HL-60 (cell line): ENCODE results near the gene IGLL5.
A peak's percentile ranks its signal among the peaks of the same experiment; 100 is the strongest.

Experiments used
- DNase-seq, 2 experiments: peaks; one replicate each; pipeline ENCODE4 v3.0.0-alpha.2; 2010 to 2020; ENCODE audit warnings: low read depth in 1 of 2, low spot score in 1 of 2
- H3K27ac ChIP-seq: fragments of 250-450 bp; sonication (Bioruptor Pico); replicated peaks from 2 replicates; pipeline ENCODE4 v1.5.1; 2020; ENCODE audit warnings: mild to moderate bottlenecking, moderate library complexity
- H3K27me3 ChIP-seq: fragments of 250-450 bp; sonication (Bioruptor Pico); 2 replicates; pipeline ENCODE4 v1.5.1; 2021; ENCODE audit warnings: mild to moderate bottlenecking, moderate library complexity; ENCODE audit not compliant: insufficient read depth, poor library complexity, severe bottlenecking
- H3K4me3 ChIP-seq: replicated peaks from 2 replicates; pipeline ENCODE4 v1.5.1; 2011; ENCODE audit warnings: mild to moderate bottlenecking, control low read depth, low read length; ENCODE audit not compliant: insufficient read depth
- GABPA ChIP-seq: IDR thresholded peaks from 2 replicates; pipeline ENCODE4 v1.6.1; 2012; ENCODE audit warnings: low read depth
- POLR2AphosphoS5 ChIP-seq: IDR thresholded peaks from 2 replicates; pipeline ENCODE4 v1.6.1; 2012; ENCODE audit warnings: low read depth
- SPI1 ChIP-seq: IDR thresholded peaks from 2 replicates; pipeline ENCODE4 v1.6.1; 2012; ENCODE audit warnings: low read depth, mild to moderate bottlenecking, borderline replicate concordance
- TF ChIP-seq, protein P1 (sequence below): IDR thresholded peaks from 2 replicates; pipeline ENCODE4 v1.6.1; 2012; ENCODE audit warnings: low read depth; ENCODE audit not compliant: insufficient replicate concordance
- TF ChIP-seq, protein P2 (sequence below): IDR thresholded peaks from one replicate; pipeline ENCODE4 v1.5.1; 2011; ENCODE audit warnings: low read length, control low read depth, inconsistent platforms; ENCODE audit not compliant: insufficient read depth

IGLL5 gene

DNA sequence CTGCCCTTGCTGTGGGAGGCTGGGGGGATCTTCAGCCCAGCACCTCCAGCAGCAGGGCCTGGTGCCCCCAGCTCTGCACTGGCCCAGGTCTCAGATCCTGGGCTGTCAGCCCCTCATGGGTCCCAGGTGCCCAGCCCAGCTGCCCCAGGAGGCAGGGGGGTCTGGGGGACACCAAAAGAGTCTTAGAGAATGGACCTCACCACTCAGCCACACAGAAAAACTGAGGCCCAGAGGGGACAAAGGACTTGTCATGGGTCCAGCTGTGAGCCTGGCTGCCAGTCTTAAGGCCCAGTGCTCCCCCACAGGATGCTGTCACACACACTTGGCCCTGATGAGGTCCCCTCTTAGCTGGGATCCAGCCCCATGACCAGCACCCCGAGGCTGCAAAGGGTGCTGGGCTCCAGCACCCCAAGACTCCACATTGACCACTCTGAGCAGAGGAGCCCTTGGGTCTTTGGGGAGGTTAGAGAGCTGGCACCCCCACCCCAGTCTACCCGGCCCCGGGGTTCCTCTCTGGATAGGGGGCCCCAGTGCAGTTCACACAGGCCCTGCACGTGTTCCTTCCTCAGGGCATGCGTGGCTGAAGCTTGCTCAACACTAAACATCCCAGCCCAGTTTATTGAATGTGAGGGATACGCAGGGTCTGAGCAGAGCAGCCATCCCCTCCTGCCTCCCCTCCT, 54.4 kb downstream of the IGLL5 start:
- no peak for DNase-seq
- Histone ChIP-seq H3K27me3 (peaks cover 10% of the 10 kb centered on the region), H3K27ac (no peak overlapping the region), H3K4me3 (no peak overlapping the region)
- TF ChIP-seq, protein P1, sequence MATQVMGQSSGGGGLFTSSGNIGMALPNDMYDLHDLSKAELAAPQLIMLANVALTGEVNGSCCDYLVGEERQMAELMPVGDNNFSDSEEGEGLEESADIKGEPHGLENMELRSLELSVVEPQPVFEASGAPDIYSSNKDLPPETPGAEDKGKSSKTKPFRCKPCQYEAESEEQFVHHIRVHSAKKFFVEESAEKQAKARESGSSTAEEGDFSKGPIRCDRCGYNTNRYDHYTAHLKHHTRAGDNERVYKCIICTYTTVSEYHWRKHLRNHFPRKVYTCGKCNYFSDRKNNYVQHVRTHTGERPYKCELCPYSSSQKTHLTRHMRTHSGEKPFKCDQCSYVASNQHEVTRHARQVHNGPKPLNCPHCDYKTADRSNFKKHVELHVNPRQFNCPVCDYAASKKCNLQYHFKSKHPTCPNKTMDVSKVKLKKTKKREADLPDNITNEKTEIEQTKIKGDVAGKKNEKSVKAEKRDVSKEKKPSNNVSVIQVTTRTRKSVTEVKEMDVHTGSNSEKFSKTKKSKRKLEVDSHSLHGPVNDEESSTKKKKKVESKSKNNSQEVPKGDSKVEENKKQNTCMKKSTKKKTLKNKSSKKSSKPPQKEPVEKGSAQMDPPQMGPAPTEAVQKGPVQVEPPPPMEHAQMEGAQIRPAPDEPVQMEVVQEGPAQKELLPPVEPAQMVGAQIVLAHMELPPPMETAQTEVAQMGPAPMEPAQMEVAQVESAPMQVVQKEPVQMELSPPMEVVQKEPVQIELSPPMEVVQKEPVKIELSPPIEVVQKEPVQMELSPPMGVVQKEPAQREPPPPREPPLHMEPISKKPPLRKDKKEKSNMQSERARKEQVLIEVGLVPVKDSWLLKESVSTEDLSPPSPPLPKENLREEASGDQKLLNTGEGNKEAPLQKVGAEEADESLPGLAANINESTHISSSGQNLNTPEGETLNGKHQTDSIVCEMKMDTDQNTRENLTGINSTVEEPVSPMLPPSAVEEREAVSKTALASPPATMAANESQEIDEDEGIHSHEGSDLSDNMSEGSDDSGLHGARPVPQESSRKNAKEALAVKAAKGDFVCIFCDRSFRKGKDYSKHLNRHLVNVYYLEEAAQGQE = no peak
- TF ChIP-seq, protein P2, sequence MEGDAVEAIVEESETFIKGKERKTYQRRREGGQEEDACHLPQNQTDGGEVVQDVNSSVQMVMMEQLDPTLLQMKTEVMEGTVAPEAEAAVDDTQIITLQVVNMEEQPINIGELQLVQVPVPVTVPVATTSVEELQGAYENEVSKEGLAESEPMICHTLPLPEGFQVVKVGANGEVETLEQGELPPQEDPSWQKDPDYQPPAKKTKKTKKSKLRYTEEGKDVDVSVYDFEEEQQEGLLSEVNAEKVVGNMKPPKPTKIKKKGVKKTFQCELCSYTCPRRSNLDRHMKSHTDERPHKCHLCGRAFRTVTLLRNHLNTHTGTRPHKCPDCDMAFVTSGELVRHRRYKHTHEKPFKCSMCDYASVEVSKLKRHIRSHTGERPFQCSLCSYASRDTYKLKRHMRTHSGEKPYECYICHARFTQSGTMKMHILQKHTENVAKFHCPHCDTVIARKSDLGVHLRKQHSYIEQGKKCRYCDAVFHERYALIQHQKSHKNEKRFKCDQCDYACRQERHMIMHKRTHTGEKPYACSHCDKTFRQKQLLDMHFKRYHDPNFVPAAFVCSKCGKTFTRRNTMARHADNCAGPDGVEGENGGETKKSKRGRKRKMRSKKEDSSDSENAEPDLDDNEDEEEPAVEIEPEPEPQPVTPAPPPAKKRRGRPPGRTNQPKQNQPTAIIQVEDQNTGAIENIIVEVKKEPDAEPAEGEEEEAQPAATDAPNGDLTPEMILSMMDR = no peak
- no peak for TF ChIP-seq POLR2AphosphoS5
- TF ChIP-seq GABPA = no peak
- TF ChIP-seq SPI1 = no peak

DNA sequence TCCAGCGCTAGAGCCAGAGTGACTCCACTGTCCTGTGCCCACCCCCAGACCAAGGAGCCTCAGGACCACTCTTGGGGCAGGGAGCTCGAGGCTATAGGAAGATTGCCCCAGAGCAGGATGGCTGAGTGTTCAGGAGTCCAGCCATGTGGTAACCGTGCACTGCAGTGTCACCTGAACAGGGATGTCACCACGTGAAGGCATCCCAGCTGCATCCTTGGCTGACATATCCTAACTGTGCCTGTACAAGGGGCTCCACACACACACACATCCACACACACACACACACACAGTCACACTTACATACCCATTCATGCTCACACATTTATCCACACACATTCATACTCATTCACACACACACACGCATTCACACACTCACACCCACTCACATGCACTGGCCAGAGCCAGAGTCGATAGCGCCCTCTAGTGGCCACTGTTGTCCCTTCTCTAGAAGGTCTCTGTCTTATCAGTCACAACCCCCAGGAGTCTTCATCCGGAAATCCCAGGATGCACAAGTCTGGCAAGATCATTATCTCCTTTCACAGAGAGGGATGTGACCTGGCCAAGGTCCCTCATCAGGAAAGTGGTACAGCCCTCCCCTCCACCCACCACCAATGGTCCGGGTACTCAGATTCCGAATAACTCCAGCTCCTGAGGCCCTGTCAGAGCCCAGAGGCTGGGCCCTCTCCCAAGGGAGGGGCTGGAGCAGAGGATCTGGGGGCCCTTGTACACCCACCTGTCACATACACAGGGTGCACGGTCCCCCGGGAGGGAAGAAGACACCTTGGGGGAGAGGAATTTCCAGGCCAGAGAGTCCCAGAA, 55.1 kb downstream of the IGLL5 start:
- no peak overlapping the region for H3K4me3 ChIP-seq
- peak; percentile 68 to 77 for DNase-seq
- TF ChIP-seq, protein P2 = peak; percentile 76
- TF ChIP-seq SPI1 = no peak
- TF ChIP-seq, protein P1 = no peak
- H3K27ac ChIP-seq = no peak overlapping the region
- peaks cover 10% of the 10 kb centered on the region for H3K27me3 ChIP-seq

DNA sequence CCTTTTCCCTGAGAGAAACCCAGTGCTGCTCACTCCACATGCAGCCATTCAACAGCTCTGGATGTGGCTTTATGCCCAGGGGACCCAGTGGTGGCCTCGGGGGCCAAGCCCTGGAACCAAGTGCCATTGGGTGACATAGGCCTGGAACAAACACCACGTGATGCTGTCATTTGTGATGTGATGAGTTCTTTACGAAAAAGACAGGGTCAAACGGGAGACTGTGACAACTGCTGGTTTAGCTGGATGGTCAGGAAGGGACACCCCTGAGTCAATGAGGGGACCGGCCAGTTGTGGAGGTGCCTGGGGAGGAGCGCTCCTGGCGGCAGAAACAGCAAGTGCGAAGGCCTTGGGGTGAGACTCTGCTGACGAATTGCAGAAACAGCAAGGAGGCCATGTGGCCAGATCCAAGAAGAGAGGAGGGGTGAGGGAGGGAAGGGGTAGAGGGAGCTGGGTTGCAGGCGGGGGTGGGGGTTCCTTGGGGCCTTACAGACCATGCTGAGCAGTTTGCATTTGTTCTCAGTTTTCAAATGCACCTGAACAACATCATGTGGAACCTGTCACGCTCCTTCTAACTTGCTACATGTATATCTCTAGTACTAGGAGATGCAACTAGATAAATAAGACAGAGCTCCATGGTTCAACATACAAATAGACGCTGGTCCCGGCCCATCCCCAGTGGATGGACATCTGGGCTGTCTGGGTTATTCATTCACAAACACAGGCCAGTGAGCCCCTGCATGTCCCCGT, 56.1 kb downstream of the IGLL5 start:
- no peak overlapping the region for H3K27ac ChIP-seq
- peaks cover 10% of the 10 kb centered on the region for H3K27me3 ChIP-seq
- H3K4me3 ChIP-seq = no peak overlapping the region
- no peak for TF ChIP-seq POLR2AphosphoS5
- TF ChIP-seq, protein P1 = no peak
- no peak for TF ChIP-seq SPI1
- TF ChIP-seq, protein P2 = no peak
- TF ChIP-seq GABPA = no peak
- DNase-seq = no peak
